GM12874 (cell line): ENCODE measurements around the gene SEC61G.

ENCODE experiments used
- CTCF ChIP-seq: IDR thresholded peaks from 2 replicates; pipeline ENCODE4 v1.5.1; 2011; ENCODE audit warnings: low read depth, mild to moderate bottlenecking, control low read depth, low read length, moderate library complexity; ENCODE audit not compliant: insufficient read depth

The SEC61G gene

GRCh38 chr7:54705436-54705835, 53.6 kb downstream of the SEC61G start:
- TF ChIP-seq CTCF, result no peak

- TF ChIP-seq CTCF, result no peak
Observed at GRCh38 chr7:54704851-54705250, 54.2 kb downstream of the SEC61G start.
